DND-41 (cell line): ENCODE measurements around the gene MYL6.

Source experiments
- CTCF ChIP-seq: IDR thresholded peaks from 2 replicates; pipeline ENCODE4 v1.5.1; 2012; ENCODE audit warnings: borderline replicate concordance, low read length, moderate library complexity, mild to moderate bottlenecking; ENCODE audit not compliant: poor library complexity, severe bottlenecking; ENCODE audit errors: extremely low read depth
- EZH2 ChIP-seq: IDR thresholded peaks from 3 replicates; pipeline ENCODE4 v1.6.1; 2012; ENCODE audit warnings: borderline replicate concordance, low read depth, mild to moderate bottlenecking, moderate library complexity, low read length, inconsistent platforms; ENCODE audit not compliant: severe bottlenecking

GRCh38 chr12:56127888-56128669 lies 30.1 kb upstream of the MYL6 start, which contains the start of gene ESYT1:
- TF ChIP-seq CTCF = peak; percentile 2
- TF ChIP-seq EZH2 = no peak
